ENCODE results near the gene ANKH. TPM values are rescaled to one million over a fixed set of nuclear protein-coding genes. Genes with fewer than 3 reads are reported as not detected.
A peak's percentile ranks its signal among the peaks of the same experiment; 100 is the strongest.

Gene ANKH
- total and polyA plus RNA-seq, 2 of the 13 experiments (the other 11 are each of a cell fraction or from before 2014, with no cell fraction given): 25.0 to 36.0 TPM

GRCh38 chr5:14665101-14665822 is 206.3 kb downstream of the ANKH start (continued):
- no peak for TF ChIP-seq NFAT5 (CRISPR knock-in tag; IDR thresholded peaks at IDR 0.05)
- peak; percentile 60 for TF ChIP-seq SALL1 (CRISPR knock-in tag; IDR thresholded peaks at IDR 0.05)
- peak; percentile 56; the same call in 1 of the 2 replicates for TF ChIP-seq HDAC2 (CRISPR knock-in tag; IDR thresholded peaks at IDR 0.05)
- TF ChIP-seq ZMYM4 (CRISPR knock-in tag; IDR thresholded peaks at IDR 0.05): peak; percentile 39; the same call in 1 of the 2 replicates
- 0 out of 2 replicates have a peak, but pooled peaks have one; percentile 59 for TF ChIP-seq ZNF441 (CRISPR knock-in tag; IDR thresholded peaks at IDR 0.05; ENCODE audit: borderline replicate concordance)
- TF ChIP-seq ZNF225 (CRISPR knock-in tag; IDR thresholded peaks at IDR 0.05): no peak
- TF ChIP-seq KLF6 (CRISPR knock-in tag; IDR thresholded peaks at IDR 0.05): no peak
- TF ChIP-seq ZNF850 (CRISPR knock-in tag; conservative IDR thresholded peaks at IDR 0.05): no peak
- no peak for TF ChIP-seq TFE3 (CRISPR knock-in tag; IDR thresholded peaks at IDR 0.05)
- no peak for TF ChIP-seq IRX3 (CRISPR knock-in tag; IDR thresholded peaks at IDR 0.05; ENCODE audit: borderline replicate concordance, low read depth)
- TF ChIP-seq HBP1 (CRISPR knock-in tag; IDR thresholded peaks at IDR 0.05; ENCODE audit: low read depth): no peak; the same call in 1 of the 2 replicates
- no peak for TF ChIP-seq RNF219 (CRISPR knock-in tag; IDR thresholded peaks at IDR 0.05)
- no peak for TF ChIP-seq ZNF615 (CRISPR knock-in tag; IDR thresholded peaks at IDR 0.05; ENCODE audit: borderline replicate concordance)
- TF ChIP-seq SIN3A (IDR thresholded peaks at IDR 0.05; ENCODE audit: borderline replicate concordance, low read depth, low read length): 0 out of 2 replicates have a peak, but pooled peaks have one; percentile 62
- no peak for TF ChIP-seq ZNF562 (CRISPR knock-in tag; IDR thresholded peaks at IDR 0.05; ENCODE audit: borderline replicate concordance)
- no peak for TF ChIP-seq KAT7 (CRISPR knock-in tag; IDR thresholded peaks at IDR 0.05; ENCODE audit: borderline replicate concordance)
- no peak for TF ChIP-seq ATF3 (CRISPR knock-in tag; IDR thresholded peaks at IDR 0.05)
